ENCODE data around the gene PLEKHJ1. TPM values are rescaled to one million over a fixed set of nuclear protein-coding genes. Genes with fewer than 3 reads are reported as not detected.

The PLEKHJ1 gene
- total RNA-seq, 3 donors from 2014 or later = 44.6 to 52.8 (median 47.4) TPM

- H3K4me1 ChIP-seq = no peaks in the 10 kb centered on the region
- H3K9me3 ChIP-seq = no peaks in the 10 kb centered on the region
- H3K4me3 ChIP-seq = no peak overlapping the region
- H3K36me3 ChIP-seq = no peaks in the 10 kb centered on the region
- H3K27ac ChIP-seq = no peak overlapping the region
- intact Hi-C loops (cut with DNase I; ENCODE audit: low total_unique reads) = no loop called here
- TF ChIP-seq POLR2A (IDR thresholded peaks at IDR 0.05) (no peak), POLR2AphosphoS5 (IDR thresholded peaks at IDR 0.05) (no peak)
- H3K27me3 ChIP-seq = peaks cover 0 to 3% of the 10 kb centered on the region in 2 donors
- DNase-seq (ENCODE audit: low spot score in 2 of 2) = no peak
Observed at GRCh38 chr19:2259336-2259735, 23.2 kb upstream of the PLEKHJ1 start.

GRCh38 chr19:2255982-2256685 is 20.0 kb upstream of the PLEKHJ1 start, which contains the start of gene JSRP1:
Gene JSRP1, minus strand, starts transcription at chr19:2256417. Its CDS starts 1,103 bp downstream, at chr19:2255314.
- H3K9me3 ChIP-seq = no peaks in the 10 kb centered on the region
- intact Hi-C loops (cut with DNase I; ENCODE audit: low total_unique reads) = no loop called here
- no peak within 1 kb of the TSS for H3K4me3 ChIP-seq
- peaks cover 25 to 28% of the 10 kb centered on the region in 2 donors for H3K27me3 ChIP-seq
- TF ChIP-seq POLR2A (IDR thresholded peaks at IDR 0.05) = no peak
- no peak for TF ChIP-seq CTCF (IDR thresholded peaks at IDR 0.05)
- no peak for TF ChIP-seq POLR2AphosphoS5 (IDR thresholded peaks at IDR 0.05)
- no peaks in the 10 kb centered on the region for H3K36me3 ChIP-seq
- no peak for DNase-seq (ENCODE audit: low spot score in 2 of 2)
- H3K4me1 ChIP-seq = peaks cover under 1 to 8% of the 10 kb centered on the region in 2 donors
- no peak within 1 kb of the TSS for H3K27ac ChIP-seq

- Histone ChIP-seq H3K4me1 (peaks cover 6 to 13% of the 10 kb centered on the region in 2 donors), H3K36me3 (no peaks in the 10 kb centered on the region), H3K27ac (no peak overlapping the region), H3K9me3 (no peaks in the 10 kb centered on the region), H3K27me3 (peaks cover 25 to 36% of the 10 kb centered on the region in 2 donors), H3K4me3 (no peak overlapping the region)
- intact Hi-C loops (cut with DNase I; ENCODE audit: low total_unique reads) = no loop called here
- DNase-seq (ENCODE audit: low spot score in 2 of 2) = no peak
- TF ChIP-seq CTCF (IDR thresholded peaks at IDR 0.05) (no peak), POLR2AphosphoS5 (IDR thresholded peaks at IDR 0.05) (no peak), POLR2A (IDR thresholded peaks at IDR 0.05) (no peak)
Observed at GRCh38 chr19:2255112-2255845, 19.1 kb upstream of the PLEKHJ1 start.

- intact Hi-C loops (cut with DNase I; ENCODE audit: low total_unique reads) = no loop called here
- Histone ChIP-seq H3K4me3 (no peak overlapping the region), H3K4me1 (peaks cover 6 to 13% of the 10 kb centered on the region in 2 donors), H3K27me3 (peaks cover 25 to 47% of the 10 kb centered on the region in 2 donors), H3K27ac (no peak overlapping the region), H3K36me3 (no peaks in the 10 kb centered on the region), H3K9me3 (no peaks in the 10 kb centered on the region)
- TF ChIP-seq CTCF (IDR thresholded peaks at IDR 0.05) (no peak), POLR2A (IDR thresholded peaks at IDR 0.05) (no peak), POLR2AphosphoS5 (IDR thresholded peaks at IDR 0.05) (no peak)
- DNase-seq (ENCODE audit: low spot score in 2 of 2) = no peak
Observed at GRCh38 chr19:2254064-2254872, 18.1 kb upstream of the PLEKHJ1 start.
